Astrocyte of the spinal cord (primary cell): ENCODE data around the gene MRPL36.
"Not testable (repeated sequence)": the region's sequence is repeated elsewhere in the genome, so short reads cannot be mapped to it uniquely, and the experiment has no call there.

Experiments
- DNase-seq: peaks from one replicate; pipeline ENCODE4 v3.0.0; 2011; ENCODE audit warnings: low read depth, low spot score
- H3K4me3 ChIP-seq: 2 replicates; pipeline ENCODE4 v1.5.1; 2011; ENCODE audit warnings: low read depth, mild to moderate bottlenecking, low read length, moderate library complexity
- CTCF ChIP-seq: IDR thresholded peaks from 2 replicates; pipeline ENCODE4 v1.5.1; 2012; ENCODE audit warnings: low read depth, mild to moderate bottlenecking, low read length, inconsistent platforms
- in situ Hi-C: cut with HindIII; loops from 2 replicates; pipeline ENCODE4 v1.10.0; 2017; ENCODE audit warnings: low sequenced_read_pairs

The MRPL36 gene

GRCh38 chr5:1799602-1800471, at the start of gene MRPL36:
Gene MRPL36, minus strand, starts transcription at chr5:1799837. Its CDS starts 902 bp downstream, at chr5:1798935.
- DNase-seq, result peak; percentile 89
- in situ Hi-C loops, result no loop called here
- peak within 1 kb of the TSS; percentile 81 for H3K4me3 ChIP-seq
- TF ChIP-seq CTCF, result no peak

- DNase-seq, result no peak
- no peak for TF ChIP-seq CTCF
- in situ Hi-C loops, result no loop called here
- H3K4me3 ChIP-seq, result no peak overlapping the region
Observed at GRCh38 chr5:1847611-1848010, 48.0 kb upstream of the MRPL36 start.

GRCh38 chr5:1847056-1847455, 47.4 kb upstream of the MRPL36 start:
- in situ Hi-C loops, result no loop called here
- no peak for DNase-seq
- H3K4me3 ChIP-seq, result no peak overlapping the region
- no peak for TF ChIP-seq CTCF

GRCh38 chr5:1846583-1846982, 46.9 kb upstream of the MRPL36 start:
- TF ChIP-seq CTCF, result no peak
- H3K4me3 ChIP-seq, result no peak overlapping the region
- in situ Hi-C loops, result no loop called here
- no peak for DNase-seq

GRCh38 chr5:1845696-1846095, 46.1 kb upstream of the MRPL36 start:
- DNase-seq, result no peak
- no peak overlapping the region for H3K4me3 ChIP-seq
- in situ Hi-C loops, result no loop called here
- TF ChIP-seq CTCF, result no peak

- in situ Hi-C loops, result no loop called here
- no peak for DNase-seq
- no peak for TF ChIP-seq CTCF
- no peak overlapping the region for H3K4me3 ChIP-seq
Observed at GRCh38 chr5:1844708-1845436, 45.2 kb upstream of the MRPL36 start.

GRCh38 chr5:1843761-1844160, 44.1 kb upstream of the MRPL36 start:
- DNase-seq, H3K4me3 ChIP-seq, in situ Hi-C loops: not testable (repeated sequence)
